Psoas muscle (tissue), 8 donors: ENCODE data around the gene C15orf39. TPM values are rescaled to one million over a fixed set of nuclear protein-coding genes. Genes with fewer than 3 reads are reported as not detected.

ENCODE experiments used
- ATAC-seq, 4 donors: fragments of 200-7000 bp; cut with Tn5 transposase; one replicate each; pipeline ENCODE4 v1.9.1; 2020; ENCODE audit warnings: moderate library complexity in 3 of 4, mild to moderate bottlenecking in 2 of 4
- DNase-seq, 2 donors: peaks; one replicate each; pipeline ENCODE4 v3.0.0-alpha.2; 2020
- H3K27ac ChIP-seq: fragments of 200-600 bp; one replicate; pipeline ENCODE4 v1.8.0; 2022
- H3K27me3 ChIP-seq, 3 donors: fragments of 200-600 bp in 1 of 3; one replicate each; pipeline versions ENCODE4 v1.6.1 to v1.8.0; 2013 to 2022; ENCODE audit warnings: low read length in 2 of 3, mild to moderate bottlenecking in 2 of 3, moderate library complexity in 1 of 3; ENCODE audit not compliant: insufficient read depth in 3 of 3
- H3K36me3 ChIP-seq, 2 donors: fragments of 200-600 bp in 1 of 2; one replicate each; pipeline versions ENCODE4 v1.6.1 to v1.8.0; 2013 to 2022; ENCODE audit warnings: low read depth in 1 of 2, mild to moderate bottlenecking in 1 of 2, moderate library complexity in 1 of 2; ENCODE audit not compliant: insufficient read depth in 1 of 2
- H3K4me1 ChIP-seq: fragments of 200-600 bp; one replicate; pipeline ENCODE4 v1.8.0; 2022
- H3K4me3 ChIP-seq: fragments of 200-600 bp; one replicate; pipeline ENCODE4 v1.8.0; 2022; ENCODE audit warnings: mild to moderate bottlenecking
- H3K9me3 ChIP-seq: fragments of 200-600 bp; one replicate; pipeline ENCODE4 v1.8.0; 2022
- WGBS, 3 donors: extraction: QIAGEN DNeasy Blood & Tissue Kit; methylation state at CpG; one replicate each; pipeline versions ENCODE4 v1.1.6 to v1.1.7; 2013; 5-methylcytosine and 5-hydroxymethylcytosine counted together
- intact Hi-C, 2 donors: fragments of 100-400 bp; cut with DNase I; formaldehyde crosslinking; loops; one replicate each; pipeline versions ENCODE4 v1.11.0 to v1.14.2; 2022
- polyA plus RNA-seq, 3 donors: library from polyadenylated mRNA; stranded (reverse); fragments of 200-250 nt; gene quantifications; one replicate each; pipeline ENCODE4 v1.2.3, GENCODE V29; 2013
- total RNA-seq, 4 donors: library from RNA; stranded (reverse); fragmentation: NEBNext Ultra II Directional in 2 of 4; extraction: Animal tissue kit (Norgen Biotek cat#: 25700) in 2 of 4; gene quantifications; one replicate each; pipeline versions ENCODE4 v1.2.1 to v1.2.4, GENCODE V29; 2021 to 2023
- TF ChIP-seq, protein P1 (sequence below): fragments of 200-600 bp; IDR thresholded peaks from one replicate; pipeline ENCODE4 v1.8.0; 2022; ENCODE audit warnings: antibody characterized with exemption
- donor health status: healthy with polysubstance abuse.
- donor health status: DM: no; HTN: no; CAD: no; lungs with moderate emphysema.
- donor health status: Bipolar disorder and iron deficiency.
- donor health status: healthy.
- donor health status: DM: yes; HTN: yes; CAD: no.
- donor health status: DM: no; HTN: no; CAD: no.
- donor health status: DM: no; HTN: no; CAD: no.
- donor health status: DM: yes; HTN: yes; CAD: no.

The C15orf39 gene
- total and polyA plus RNA-seq, 7 donors = 2.5 to 4.6 (median 4.0) TPM

DNA sequence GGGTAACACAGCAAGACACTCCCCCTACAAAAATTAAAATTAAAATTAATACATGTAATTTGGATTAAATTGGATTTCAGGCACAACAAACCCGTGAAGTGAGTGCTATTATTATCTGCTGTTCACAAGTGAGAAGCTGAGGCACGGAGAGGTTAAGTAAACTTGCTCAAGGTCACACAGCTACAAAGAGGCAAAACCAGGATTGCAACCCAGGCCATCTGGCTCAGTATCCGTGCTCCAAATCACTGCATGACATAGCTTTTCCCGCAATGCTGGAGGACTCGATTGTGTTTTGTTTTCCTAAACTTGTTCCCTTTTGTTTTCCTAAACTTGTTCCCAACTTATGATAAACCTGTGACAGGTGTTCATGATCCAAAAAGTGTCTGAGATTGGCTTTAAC, 19.9 kb upstream of the C15orf39 start:
- intact Hi-C loops = no loop called here
- H3K36me3 ChIP-seq = no peaks in the 10 kb centered on the region
- TF ChIP-seq, protein P1, sequence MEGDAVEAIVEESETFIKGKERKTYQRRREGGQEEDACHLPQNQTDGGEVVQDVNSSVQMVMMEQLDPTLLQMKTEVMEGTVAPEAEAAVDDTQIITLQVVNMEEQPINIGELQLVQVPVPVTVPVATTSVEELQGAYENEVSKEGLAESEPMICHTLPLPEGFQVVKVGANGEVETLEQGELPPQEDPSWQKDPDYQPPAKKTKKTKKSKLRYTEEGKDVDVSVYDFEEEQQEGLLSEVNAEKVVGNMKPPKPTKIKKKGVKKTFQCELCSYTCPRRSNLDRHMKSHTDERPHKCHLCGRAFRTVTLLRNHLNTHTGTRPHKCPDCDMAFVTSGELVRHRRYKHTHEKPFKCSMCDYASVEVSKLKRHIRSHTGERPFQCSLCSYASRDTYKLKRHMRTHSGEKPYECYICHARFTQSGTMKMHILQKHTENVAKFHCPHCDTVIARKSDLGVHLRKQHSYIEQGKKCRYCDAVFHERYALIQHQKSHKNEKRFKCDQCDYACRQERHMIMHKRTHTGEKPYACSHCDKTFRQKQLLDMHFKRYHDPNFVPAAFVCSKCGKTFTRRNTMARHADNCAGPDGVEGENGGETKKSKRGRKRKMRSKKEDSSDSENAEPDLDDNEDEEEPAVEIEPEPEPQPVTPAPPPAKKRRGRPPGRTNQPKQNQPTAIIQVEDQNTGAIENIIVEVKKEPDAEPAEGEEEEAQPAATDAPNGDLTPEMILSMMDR = no peak
- H3K27ac ChIP-seq = no peak overlapping the region
- 39 to 60% (median 49%) methylated on average over 5 of the region's 5 CpGs for WGBS, 3 donors
- no peak for DNase-seq
- H3K27me3 ChIP-seq = peaks cover 0 to 31% (median 2%) of the 10 kb centered on the region in 3 donors
- no peak overlapping the region for H3K4me3 ChIP-seq
- H3K9me3 ChIP-seq = no peaks in the 10 kb centered on the region
- ATAC-seq = no peak
- H3K4me1 ChIP-seq = peaks cover 12% of the 10 kb centered on the region

DNA sequence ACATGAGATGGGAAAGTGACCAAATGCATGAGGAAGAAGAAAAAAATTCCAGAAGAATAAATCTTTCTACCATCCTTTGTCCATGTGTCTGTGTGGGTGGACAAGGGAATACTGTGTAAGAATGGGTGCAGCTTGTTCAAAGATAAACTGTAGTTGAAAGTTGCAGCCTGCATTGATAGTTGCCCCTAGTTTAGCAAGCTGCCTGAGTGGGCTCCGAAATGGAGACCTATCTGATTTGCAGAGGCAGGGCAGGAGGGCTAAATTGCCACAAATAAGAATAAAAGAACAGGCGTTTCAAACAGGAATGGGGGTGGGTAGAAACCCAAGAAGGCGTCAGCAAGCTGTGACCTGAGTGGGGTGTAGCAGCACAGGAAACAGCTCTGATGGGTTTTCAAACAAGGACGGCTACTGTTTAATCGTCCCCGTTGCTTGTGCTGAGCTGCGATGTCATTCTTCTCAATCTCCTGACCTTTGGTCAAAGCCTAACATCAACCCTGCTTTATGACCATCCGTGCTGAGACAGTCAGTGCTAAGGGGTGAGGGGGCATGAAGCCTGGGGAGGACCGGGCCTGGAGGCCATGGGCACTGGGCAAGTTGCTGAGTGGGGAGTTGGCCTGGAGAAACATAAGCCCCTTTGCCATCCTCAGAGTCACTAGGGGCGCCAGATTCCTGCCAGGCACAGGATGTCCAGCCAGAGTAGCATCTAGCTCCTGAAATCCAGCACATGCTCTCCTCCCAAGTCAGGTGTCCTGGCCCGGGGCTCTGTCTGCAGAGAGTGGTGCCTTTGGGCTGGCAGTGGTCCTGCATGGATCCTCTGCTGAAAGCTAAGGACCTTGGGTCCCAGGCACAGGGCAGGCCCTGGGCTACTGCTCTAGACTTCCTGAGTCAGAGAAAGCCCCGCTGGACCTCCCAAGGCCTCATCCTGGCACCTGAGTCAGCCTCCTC, 19.2 kb upstream of the C15orf39 start:
- H3K27ac ChIP-seq = no peak overlapping the region

DNA sequence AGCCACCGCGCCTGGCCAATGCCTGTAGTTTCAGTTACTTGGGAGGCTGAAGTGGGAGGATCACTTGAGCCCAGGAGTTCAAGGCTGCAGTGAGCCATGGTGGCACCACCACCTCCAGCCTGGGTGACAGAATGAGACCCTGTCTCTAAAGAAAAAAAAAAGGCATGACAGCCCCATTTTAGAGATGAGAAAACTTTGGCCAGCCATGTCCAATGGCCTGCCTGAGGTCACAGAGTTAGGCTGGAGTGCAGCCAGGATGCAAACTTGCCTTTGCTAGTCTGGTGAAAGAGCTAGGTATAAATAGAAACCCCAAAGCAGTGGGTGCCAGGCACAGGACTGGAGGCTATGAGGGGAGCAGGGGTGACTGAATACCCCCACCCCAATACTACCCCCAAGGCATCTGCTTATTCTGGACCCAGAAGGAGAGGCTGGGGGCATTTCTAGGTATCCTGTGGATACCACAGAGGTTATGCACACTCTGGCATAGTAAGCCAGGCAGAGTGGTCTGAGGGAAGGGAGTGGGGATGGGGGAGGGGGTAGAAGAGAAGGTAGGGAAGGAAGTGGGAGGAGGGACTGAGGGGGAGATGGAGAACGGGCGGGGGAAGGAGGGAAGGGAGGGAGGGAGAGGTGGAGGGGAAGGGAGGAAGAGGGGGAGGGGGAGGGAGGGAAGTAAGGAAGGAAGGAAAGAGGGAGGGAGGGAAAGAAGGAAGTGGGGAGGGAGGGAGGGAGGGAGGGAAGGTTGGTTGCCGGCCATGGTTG, 16.2 kb upstream of the C15orf39 start:
- no peak overlapping the region for H3K27ac ChIP-seq
- 74 to 87% (median 78%) methylated on average over 3 to 5 of the region's 5 CpGs for WGBS, 3 donors
- intact Hi-C loops = no loop called here
- DNase-seq (no peak), ATAC-seq (no peak)
- H3K36me3 ChIP-seq = no peaks in the 10 kb centered on the region
- no peak overlapping the region for H3K4me3 ChIP-seq
- H3K4me1 ChIP-seq = no peaks in the 10 kb centered on the region
- H3K27me3 ChIP-seq = peaks cover 0 to 8% (median 2%) of the 10 kb centered on the region in 3 donors
- H3K9me3 ChIP-seq = no peaks in the 10 kb centered on the region
- TF ChIP-seq, protein P1 = no peak

More for the DNA sequence above, 19.2 kb upstream of the C15orf39 start:
- TF ChIP-seq, protein P1 = no peak
- Histone ChIP-seq H3K4me3 (no peak overlapping the region), H3K27me3 (peaks cover 0 to 27% (median 2%) of the 10 kb centered on the region in 3 donors), H3K9me3 (no peaks in the 10 kb centered on the region), H3K36me3 (no peaks in the 10 kb centered on the region), H3K4me1 (peaks cover 12% of the 10 kb centered on the region)
- WGBS, 3 donors = 53 to 66% (median 60%) methylated on average over 12 of the region's 12 CpGs
- DNase-seq (no peak), ATAC-seq (no peak)
- intact Hi-C loops = no loop called here

DNA sequence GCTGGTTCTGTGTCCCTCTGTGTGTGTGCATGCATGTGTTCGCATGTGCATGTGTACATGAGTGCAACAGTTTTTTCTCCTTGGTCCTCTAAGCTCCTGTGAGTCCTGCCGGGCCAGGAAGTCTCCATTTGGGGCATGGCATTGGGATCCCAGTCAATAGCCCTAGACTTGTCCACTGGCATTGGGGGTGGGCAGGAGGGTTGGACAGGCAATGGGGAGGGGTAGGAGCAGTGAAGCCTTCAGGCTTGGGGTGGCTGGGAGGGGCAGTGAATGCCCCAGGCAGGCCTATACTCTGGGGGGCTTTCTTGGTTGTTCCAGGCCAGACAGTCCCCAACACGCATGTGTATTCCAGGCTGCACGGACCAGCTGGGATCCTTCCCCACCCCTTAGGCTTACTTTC, 15.6 kb upstream of the C15orf39 start:
- 72 to 90% (median 89%) methylated on average over 4 of the region's 4 CpGs for WGBS, 3 donors
- DNase-seq = no peak
- TF ChIP-seq, protein P1 = no peak

More for the DNA sequence above, 15.6 kb upstream of the C15orf39 start:
- Histone ChIP-seq H3K4me1 (no peaks in the 10 kb centered on the region), H3K4me3 (no peak overlapping the region), H3K36me3 (no peaks in the 10 kb centered on the region), H3K9me3 (no peaks in the 10 kb centered on the region), H3K27me3 (peaks cover 0 to 7% (median 2%) of the 10 kb centered on the region in 3 donors), H3K27ac (no peak overlapping the region)
- no peak for ATAC-seq
- intact Hi-C loops = no loop called here
